Stomach (tissue), 4 donors: Measurements from ENCODE around the gene APEX2.

Experiments used
- POLR2AphosphoS5 ChIP-seq, 3 donors: sonication (generic); formaldehyde crosslinking; IDR thresholded peaks; one replicate each; pipeline ENCODE4 v1.6.1; 2016; ENCODE audit warnings: antibody characterized with exemption in 3 of 3
- TF ChIP-seq, protein P1 (sequence below), 7 experiments: fragments of 450-650 bp in 4 of 7; fragments of 200-600 bp in 3 of 7; sonication (generic) in 3 of 7; IDR thresholded peaks; one replicate each; pipeline ENCODE4 v1.5.1; 2016 to 2019; ENCODE audit warnings: antibody characterized with exemption in 7 of 7, control low read depth in 2 of 7, mild to moderate bottlenecking in 1 of 7

DNA sequence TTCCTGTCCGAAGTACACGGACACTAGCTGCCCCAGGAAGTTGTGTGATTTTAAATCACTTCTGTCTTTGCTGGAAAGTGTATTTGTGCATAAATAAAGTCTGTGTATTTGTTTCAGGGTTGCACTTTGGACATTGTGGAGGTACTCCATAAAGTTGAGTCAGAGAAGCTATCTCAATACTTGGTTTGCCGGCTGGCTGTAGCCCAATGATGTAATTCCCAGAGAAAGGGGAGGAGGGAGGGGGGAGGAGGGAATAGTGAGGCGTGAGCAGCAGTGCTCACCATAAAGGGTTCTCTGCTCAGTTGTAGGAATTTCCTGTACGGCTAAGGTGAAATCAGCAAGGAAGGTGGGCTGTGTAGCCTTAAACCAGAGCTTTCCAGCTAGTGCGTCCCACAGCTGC is 7.5 kb downstream of the APEX2 start:
- TF ChIP-seq, protein P1, sequence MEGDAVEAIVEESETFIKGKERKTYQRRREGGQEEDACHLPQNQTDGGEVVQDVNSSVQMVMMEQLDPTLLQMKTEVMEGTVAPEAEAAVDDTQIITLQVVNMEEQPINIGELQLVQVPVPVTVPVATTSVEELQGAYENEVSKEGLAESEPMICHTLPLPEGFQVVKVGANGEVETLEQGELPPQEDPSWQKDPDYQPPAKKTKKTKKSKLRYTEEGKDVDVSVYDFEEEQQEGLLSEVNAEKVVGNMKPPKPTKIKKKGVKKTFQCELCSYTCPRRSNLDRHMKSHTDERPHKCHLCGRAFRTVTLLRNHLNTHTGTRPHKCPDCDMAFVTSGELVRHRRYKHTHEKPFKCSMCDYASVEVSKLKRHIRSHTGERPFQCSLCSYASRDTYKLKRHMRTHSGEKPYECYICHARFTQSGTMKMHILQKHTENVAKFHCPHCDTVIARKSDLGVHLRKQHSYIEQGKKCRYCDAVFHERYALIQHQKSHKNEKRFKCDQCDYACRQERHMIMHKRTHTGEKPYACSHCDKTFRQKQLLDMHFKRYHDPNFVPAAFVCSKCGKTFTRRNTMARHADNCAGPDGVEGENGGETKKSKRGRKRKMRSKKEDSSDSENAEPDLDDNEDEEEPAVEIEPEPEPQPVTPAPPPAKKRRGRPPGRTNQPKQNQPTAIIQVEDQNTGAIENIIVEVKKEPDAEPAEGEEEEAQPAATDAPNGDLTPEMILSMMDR (IDR thresholded peaks at IDR 0.05): no peak
- peak in 1 of 3 donors; percentile 27 for TF ChIP-seq POLR2AphosphoS5 (IDR thresholded peaks at IDR 0.05)
